ENCODE data around the gene PILRB.

GRCh38 chr7:100374601-100375000, 16.7 kb downstream of the PILRB start:
- TF ChIP-seq CTCF (IDR thresholded peaks at IDR 0.05) (no peak), POLR2A (IDR thresholded peaks at IDR 0.05) (no peak), POLR2AphosphoS5 (IDR thresholded peaks at IDR 0.05) (no peak), EP300 (IDR thresholded peaks at IDR 0.05) (no peak)
